Measurements from ENCODE around the gene LSP1. TPM values are rescaled to one million over a fixed set of nuclear protein-coding genes. Genes with fewer than 3 reads are reported as not detected.

Gene LSP1
- total RNA-seq, 1 donor from 2014 or later, result not detected

DNA sequence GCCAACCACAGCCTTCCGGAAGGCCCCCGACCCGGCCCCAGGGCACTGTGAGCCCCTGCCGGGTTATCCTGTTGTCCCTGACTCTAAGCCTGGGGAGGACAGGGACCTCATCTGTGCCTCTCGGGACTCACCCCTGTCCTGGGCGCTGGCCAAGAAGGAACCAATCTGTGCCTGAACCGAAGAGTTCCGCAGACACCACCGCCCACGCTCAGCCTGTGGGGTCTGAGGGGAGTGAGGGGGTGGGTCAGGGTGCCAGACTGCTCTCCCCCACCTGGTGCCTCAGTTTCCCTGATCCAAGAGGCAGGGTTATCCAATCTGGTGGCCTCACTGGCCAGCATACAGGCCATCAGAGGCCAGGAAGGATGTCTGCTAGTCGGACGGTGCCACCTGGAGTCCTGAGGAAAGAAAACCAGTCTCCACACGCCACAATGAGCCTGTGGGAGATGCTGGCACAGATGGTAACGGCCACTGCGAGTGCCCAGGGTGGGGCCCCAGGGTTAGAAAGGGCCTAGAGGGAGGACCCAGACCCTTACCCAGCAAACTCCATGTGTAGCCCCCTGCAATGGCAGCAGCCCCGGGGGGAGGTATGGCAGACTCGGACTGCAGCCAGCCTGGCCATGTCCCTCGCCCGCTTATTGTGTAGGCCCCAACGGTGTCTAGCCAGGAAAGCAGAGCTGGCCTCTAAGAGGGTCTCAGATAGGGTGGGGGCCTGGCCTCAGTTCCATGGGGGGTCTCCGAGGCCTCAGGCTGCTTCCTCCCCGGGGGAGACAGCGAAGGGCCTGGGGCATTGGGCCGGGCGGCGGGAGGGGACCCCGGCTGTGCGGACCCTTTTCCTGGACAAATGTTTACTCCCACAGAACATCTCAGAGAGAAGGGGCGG, 65.8 kb downstream of the LSP1 start:
- no peak for DNase-seq (ENCODE audit: low read depth)
- no peak overlapping the region for H3K4me3 ChIP-seq (ENCODE audit: low read depth, low read length)
- TF ChIP-seq, protein P1, sequence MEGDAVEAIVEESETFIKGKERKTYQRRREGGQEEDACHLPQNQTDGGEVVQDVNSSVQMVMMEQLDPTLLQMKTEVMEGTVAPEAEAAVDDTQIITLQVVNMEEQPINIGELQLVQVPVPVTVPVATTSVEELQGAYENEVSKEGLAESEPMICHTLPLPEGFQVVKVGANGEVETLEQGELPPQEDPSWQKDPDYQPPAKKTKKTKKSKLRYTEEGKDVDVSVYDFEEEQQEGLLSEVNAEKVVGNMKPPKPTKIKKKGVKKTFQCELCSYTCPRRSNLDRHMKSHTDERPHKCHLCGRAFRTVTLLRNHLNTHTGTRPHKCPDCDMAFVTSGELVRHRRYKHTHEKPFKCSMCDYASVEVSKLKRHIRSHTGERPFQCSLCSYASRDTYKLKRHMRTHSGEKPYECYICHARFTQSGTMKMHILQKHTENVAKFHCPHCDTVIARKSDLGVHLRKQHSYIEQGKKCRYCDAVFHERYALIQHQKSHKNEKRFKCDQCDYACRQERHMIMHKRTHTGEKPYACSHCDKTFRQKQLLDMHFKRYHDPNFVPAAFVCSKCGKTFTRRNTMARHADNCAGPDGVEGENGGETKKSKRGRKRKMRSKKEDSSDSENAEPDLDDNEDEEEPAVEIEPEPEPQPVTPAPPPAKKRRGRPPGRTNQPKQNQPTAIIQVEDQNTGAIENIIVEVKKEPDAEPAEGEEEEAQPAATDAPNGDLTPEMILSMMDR (conservative IDR thresholded peaks at IDR 0.05; ENCODE audit: low read depth, low read length), result peak; percentile 33

- H3K4me3 ChIP-seq (ENCODE audit: low read depth, low read length), result no peak within 1 kb of the TSS
- no peak for DNase-seq (ENCODE audit: low read depth)
- TF ChIP-seq, protein P1 (conservative IDR thresholded peaks at IDR 0.05; ENCODE audit: low read depth, low read length), result no peak
Measured at GRCh38 chr11:1919391-1920127, 66.7 kb downstream of the LSP1 start, which contains the start of gene TNNT3. Gene TNNT3, plus strand, starts transcription at chr11:1919703. Its CDS starts 3,172 bp downstream, at chr11:1922875.

- TF ChIP-seq, protein P1 (conservative IDR thresholded peaks at IDR 0.05; ENCODE audit: low read depth, low read length), result no peak
- no peak overlapping the region for H3K4me3 ChIP-seq (ENCODE audit: low read depth, low read length)
- no peak for DNase-seq (ENCODE audit: low read depth)
Measured at GRCh38 chr11:1920128-1920908, 67.4 kb downstream of the LSP1 start.

DNA sequence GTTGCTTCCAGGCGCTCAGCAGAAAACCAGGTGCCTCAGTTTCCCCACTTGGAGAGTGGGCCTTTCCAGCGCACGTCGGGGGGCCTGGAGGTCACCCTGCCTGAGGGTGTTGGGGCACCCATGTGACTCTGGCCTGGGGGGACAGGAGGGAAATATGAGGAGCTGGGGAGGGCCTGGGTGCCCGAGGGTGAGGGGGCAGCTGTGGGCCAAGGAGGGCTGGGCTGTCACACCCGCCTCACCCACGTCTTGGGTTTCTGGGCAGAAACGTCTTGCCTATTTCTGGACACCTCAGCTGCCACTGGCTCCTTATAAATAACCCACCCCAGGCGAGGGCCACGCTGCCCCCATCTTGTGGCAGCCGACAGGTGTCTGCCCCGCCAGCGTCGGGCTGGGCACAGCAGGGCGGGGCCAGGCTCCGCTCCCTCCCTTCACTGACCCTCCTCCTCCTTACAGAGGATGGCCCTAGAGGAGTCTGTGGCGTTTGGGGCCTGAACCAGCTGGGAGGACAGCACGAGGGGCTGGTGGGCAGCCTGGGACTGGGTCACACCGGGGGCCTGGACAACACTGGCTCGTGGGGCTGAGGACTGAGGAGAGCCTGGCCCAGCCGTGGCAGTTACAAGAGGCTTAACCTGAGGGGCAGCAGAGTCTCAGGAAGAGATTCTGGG, 68.2 kb downstream of the LSP1 start:
- TF ChIP-seq, protein P1 (conservative IDR thresholded peaks at IDR 0.05; ENCODE audit: low read depth, low read length), result no peak
- H3K4me3 ChIP-seq (ENCODE audit: low read depth, low read length), result no peak overlapping the region
- DNase-seq (ENCODE audit: low read depth), result no peak

GRCh38 chr11:1921574-1922141, 68.8 kb downstream of the LSP1 start:
- DNase-seq (ENCODE audit: low read depth), result no peak
- H3K4me3 ChIP-seq (ENCODE audit: low read depth, low read length), result no peak overlapping the region
- TF ChIP-seq, protein P1 (conservative IDR thresholded peaks at IDR 0.05; ENCODE audit: low read depth, low read length), result no peak

All from epithelial cell of proximal tubule (primary cell).